OCI-LY1 (cell line): ENCODE data around the gene KLK12.

Experiments
- EZH2 ChIP-seq: fragments of 200-600 bp; sonication (generic), shearing (Covaris generic); IDR thresholded peaks from 2 replicates; pipeline ENCODE4 v1.8.0; 2017; ENCODE audit warnings: borderline replicate concordance, mixed run types, mild to moderate bottlenecking, antibody characterized with exemption, low read length, moderate library complexity, mixed read lengths
- TF ChIP-seq, protein P1 (sequence below): fragments of 200-600 bp; sonication (generic), shearing (Covaris generic); IDR thresholded peaks from 2 replicates; pipeline ENCODE4 v1.5.1; 2017; ENCODE audit warnings: mild to moderate bottlenecking, antibody characterized with exemption, low read length, moderate library complexity, mixed read lengths

DNA sequence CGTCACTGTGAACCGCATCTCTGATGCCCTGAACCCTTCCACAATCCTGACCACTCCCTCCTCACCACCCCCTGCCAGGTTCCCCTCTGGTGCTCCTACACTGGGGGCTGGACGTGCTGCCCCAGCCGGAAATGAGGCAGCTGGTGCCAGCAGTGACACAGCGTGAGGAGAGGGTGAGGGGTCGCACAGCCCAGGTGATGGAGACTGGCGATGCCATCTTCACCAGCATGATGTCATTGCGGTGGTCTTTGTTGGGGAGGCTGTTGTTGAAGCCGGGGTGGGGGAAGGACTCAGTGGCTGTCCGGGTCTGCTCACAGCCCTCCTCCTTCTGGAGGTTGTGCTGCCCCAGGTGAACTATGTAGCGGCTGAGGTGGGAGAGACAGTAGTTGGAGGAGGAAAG is 10.9 kb downstream of the KLK12 start:
- TF ChIP-seq, protein P1, sequence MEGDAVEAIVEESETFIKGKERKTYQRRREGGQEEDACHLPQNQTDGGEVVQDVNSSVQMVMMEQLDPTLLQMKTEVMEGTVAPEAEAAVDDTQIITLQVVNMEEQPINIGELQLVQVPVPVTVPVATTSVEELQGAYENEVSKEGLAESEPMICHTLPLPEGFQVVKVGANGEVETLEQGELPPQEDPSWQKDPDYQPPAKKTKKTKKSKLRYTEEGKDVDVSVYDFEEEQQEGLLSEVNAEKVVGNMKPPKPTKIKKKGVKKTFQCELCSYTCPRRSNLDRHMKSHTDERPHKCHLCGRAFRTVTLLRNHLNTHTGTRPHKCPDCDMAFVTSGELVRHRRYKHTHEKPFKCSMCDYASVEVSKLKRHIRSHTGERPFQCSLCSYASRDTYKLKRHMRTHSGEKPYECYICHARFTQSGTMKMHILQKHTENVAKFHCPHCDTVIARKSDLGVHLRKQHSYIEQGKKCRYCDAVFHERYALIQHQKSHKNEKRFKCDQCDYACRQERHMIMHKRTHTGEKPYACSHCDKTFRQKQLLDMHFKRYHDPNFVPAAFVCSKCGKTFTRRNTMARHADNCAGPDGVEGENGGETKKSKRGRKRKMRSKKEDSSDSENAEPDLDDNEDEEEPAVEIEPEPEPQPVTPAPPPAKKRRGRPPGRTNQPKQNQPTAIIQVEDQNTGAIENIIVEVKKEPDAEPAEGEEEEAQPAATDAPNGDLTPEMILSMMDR = no peak
- no peak for TF ChIP-seq EZH2
